OCI-LY3 (cell line): ENCODE results near the gene TCP11L1.

ENCODE experiments used
- H2AFZ ChIP-seq: fragments of 200-600, 300-600 bp; shearing (Covaris generic); 2 replicates; pipeline ENCODE4 v1.6.0; 2014; ENCODE audit warnings: antibody characterized with exemption, low read depth, low read length
- H3K27ac ChIP-seq: fragments of 200-600, 300-600 bp; sonication (generic); 2 replicates; pipeline ENCODE4 v1.5.1; 2014; ENCODE audit warnings: mild to moderate bottlenecking, low read length, moderate library complexity, mixed read lengths
- H3K27me3 ChIP-seq: fragments of 200-600, 300-600 bp; sonication (generic); 2 replicates; pipeline ENCODE4 v1.6.1; 2014; ENCODE audit warnings: low read depth, low read length, mixed read lengths
- H3K36me3 ChIP-seq: fragments of 200-600, 300-600 bp; sonication (generic); replicated peaks from 2 replicates; pipeline ENCODE3; 2014; ENCODE audit warnings: low read depth, low read length, mixed read lengths
- H3K4me1 ChIP-seq: fragments of 300-600, 200-600 bp; sonication (generic); 2 replicates; pipeline ENCODE4 v1.6.1; 2014; ENCODE audit warnings: low read length, mixed read lengths
- H3K4me2 ChIP-seq: fragments of 200-600, 300-600 bp; sonication (generic); 2 replicates; pipeline ENCODE4 v1.6.1; 2014; ENCODE audit warnings: low read length, mixed read lengths
- H3K4me3 ChIP-seq: fragments of 300-600, 200-600 bp; sonication (generic); 2 replicates; pipeline ENCODE4 v1.5.1; 2014; ENCODE audit warnings: antibody characterized with exemption, mild to moderate bottlenecking, low read length, moderate library complexity
- H3K79me2 ChIP-seq: fragments of 300-600, 200-600 bp; shearing (Covaris generic); 2 replicates; pipeline ENCODE4 v1.6.1; 2014; ENCODE audit warnings: mild to moderate bottlenecking, low read length, mixed read lengths
- H3K9ac ChIP-seq: fragments of 300-600, 200-600 bp; shearing (Covaris generic); 2 replicates; pipeline ENCODE4 v1.6.0; 2014; ENCODE audit warnings: mild to moderate bottlenecking, low read length, moderate library complexity
- H3K9me3 ChIP-seq: fragments of 200-600, 300-600 bp; shearing (Covaris generic); 2 replicates; pipeline ENCODE4 v1.6.1; 2014; ENCODE audit warnings: low read length, mixed read lengths; ENCODE audit not compliant: insufficient read depth
- H4K20me1 ChIP-seq: fragments of 200-600, 300-600 bp; sonication (generic); 2 replicates; pipeline ENCODE4 v1.6.1; 2016; ENCODE audit warnings: low read length, mixed read lengths; ENCODE audit not compliant: insufficient read depth
- CTCF ChIP-seq: fragments of 200-600, 300-600 bp; sonication (generic); IDR thresholded peaks from 2 replicates; pipeline ENCODE4 v1.5.1; 2014; ENCODE audit warnings: antibody characterized with exemption, low read length, low read depth
- EZH2phosphoT487 ChIP-seq: fragments of 200-600 bp; shearing (Covaris generic); IDR thresholded peaks from 2 replicates; pipeline ENCODE4 v1.6.1; 2018; ENCODE audit warnings: antibody characterized with exemption, mixed run types, low read depth

TCP11L1 gene

GRCh38 chr11:33067294-33067693 is 27.9 kb downstream of the TCP11L1 start:
- Histone ChIP-seq H3K9ac (no peak overlapping the region), H3K79me2 (no peaks in the 10 kb centered on the region), H3K36me3 (peaks cover 15% of the 10 kb centered on the region), H3K4me2 (no peak overlapping the region), H4K20me1 (no peaks in the 10 kb centered on the region; the same call in 1 of the 2 replicates), H3K4me1 (peaks cover 26% of the 10 kb centered on the region), H3K27me3 (no peaks in the 10 kb centered on the region), H2AFZ (no peak overlapping the region), H3K9me3 (no peaks in the 10 kb centered on the region), H3K4me3 (no peak overlapping the region), H3K27ac (no peak overlapping the region)
- TF ChIP-seq CTCF (no peak), EZH2phosphoT487 (no peak)

GRCh38 chr11:33068611-33069340 is 29.4 kb downstream of the TCP11L1 start:
- no peaks in the 10 kb centered on the region; the same call in 1 of the 2 replicates for H4K20me1 ChIP-seq
- no peaks in the 10 kb centered on the region for H3K27me3 ChIP-seq
- no peak overlapping the region for H2AFZ ChIP-seq
- H3K4me1 ChIP-seq: peaks cover 13% of the 10 kb centered on the region
- H3K4me2 ChIP-seq: no peak overlapping the region
- no peak overlapping the region for H3K4me3 ChIP-seq
- TF ChIP-seq CTCF (no peak), EZH2phosphoT487 (no peak)
- H3K36me3 ChIP-seq: peaks cover 16% of the 10 kb centered on the region
- no peak overlapping the region for H3K9ac ChIP-seq
- H3K9me3 ChIP-seq: no peaks in the 10 kb centered on the region
- no peaks in the 10 kb centered on the region for H3K79me2 ChIP-seq
- no peak overlapping the region for H3K27ac ChIP-seq

- no peaks in the 10 kb centered on the region for H4K20me1 ChIP-seq
- no peaks in the 10 kb centered on the region for H3K9me3 ChIP-seq
- H3K27ac ChIP-seq: no peak overlapping the region
- H3K36me3 ChIP-seq: peaks cover 21% of the 10 kb centered on the region
- H3K4me2 ChIP-seq: no peak overlapping the region
- no peak overlapping the region for H2AFZ ChIP-seq
- H3K4me3 ChIP-seq: no peak overlapping the region
- H3K79me2 ChIP-seq: no peaks in the 10 kb centered on the region
- no peak overlapping the region for H3K9ac ChIP-seq
- TF ChIP-seq CTCF: no peak
- H3K4me1 ChIP-seq: no peaks in the 10 kb centered on the region
- no peaks in the 10 kb centered on the region for H3K27me3 ChIP-seq
Observed at GRCh38 chr11:33072465-33072864, 33.1 kb downstream of the TCP11L1 start.

GRCh38 chr11:33083918-33084317 is 44.5 kb downstream of the TCP11L1 start:
- H3K27ac ChIP-seq: no peak overlapping the region
- no peak overlapping the region for H3K4me2 ChIP-seq
- H3K9me3 ChIP-seq: no peaks in the 10 kb centered on the region
- no peaks in the 10 kb centered on the region for H3K79me2 ChIP-seq
- TF ChIP-seq EZH2phosphoT487 (no peak), CTCF (no peak)
- no peak overlapping the region for H2AFZ ChIP-seq
- H4K20me1 ChIP-seq: no peaks in the 10 kb centered on the region
- H3K4me1 ChIP-seq: no peaks in the 10 kb centered on the region
- H3K27me3 ChIP-seq: no peaks in the 10 kb centered on the region
- peaks cover 37% of the 10 kb centered on the region for H3K36me3 ChIP-seq
- no peak overlapping the region for H3K4me3 ChIP-seq
- H3K9ac ChIP-seq: no peak overlapping the region
